Mucosa of gallbladder (tissue), 1 donor: ENCODE measurements around the gene PYCR2. TPM values are rescaled to one million over a fixed set of nuclear protein-coding genes. Genes with fewer than 3 reads are reported as not detected.
A peak's percentile ranks its signal among the peaks of the same experiment; 100 is the strongest.
"Not testable (repeated sequence)": the region's sequence is repeated elsewhere in the genome, so short reads cannot be mapped to it uniquely, and the experiment has no call there.

Experiments used
- DNase-seq: peaks from one replicate; pipeline ENCODE4 v3.0.0-alpha.2; 2020; ENCODE audit warnings: low spot score
- total RNA-seq: library from RNA; stranded (reverse); gene quantifications from one replicate; pipeline ENCODE4 v1.2.1, GENCODE V29; 2021
- donor health status: DM: no; HTN: no; CAD: no.

PYCR2 gene
- total RNA-seq, 1 donor from 2014 or later, result 71.8 TPM

DNA sequence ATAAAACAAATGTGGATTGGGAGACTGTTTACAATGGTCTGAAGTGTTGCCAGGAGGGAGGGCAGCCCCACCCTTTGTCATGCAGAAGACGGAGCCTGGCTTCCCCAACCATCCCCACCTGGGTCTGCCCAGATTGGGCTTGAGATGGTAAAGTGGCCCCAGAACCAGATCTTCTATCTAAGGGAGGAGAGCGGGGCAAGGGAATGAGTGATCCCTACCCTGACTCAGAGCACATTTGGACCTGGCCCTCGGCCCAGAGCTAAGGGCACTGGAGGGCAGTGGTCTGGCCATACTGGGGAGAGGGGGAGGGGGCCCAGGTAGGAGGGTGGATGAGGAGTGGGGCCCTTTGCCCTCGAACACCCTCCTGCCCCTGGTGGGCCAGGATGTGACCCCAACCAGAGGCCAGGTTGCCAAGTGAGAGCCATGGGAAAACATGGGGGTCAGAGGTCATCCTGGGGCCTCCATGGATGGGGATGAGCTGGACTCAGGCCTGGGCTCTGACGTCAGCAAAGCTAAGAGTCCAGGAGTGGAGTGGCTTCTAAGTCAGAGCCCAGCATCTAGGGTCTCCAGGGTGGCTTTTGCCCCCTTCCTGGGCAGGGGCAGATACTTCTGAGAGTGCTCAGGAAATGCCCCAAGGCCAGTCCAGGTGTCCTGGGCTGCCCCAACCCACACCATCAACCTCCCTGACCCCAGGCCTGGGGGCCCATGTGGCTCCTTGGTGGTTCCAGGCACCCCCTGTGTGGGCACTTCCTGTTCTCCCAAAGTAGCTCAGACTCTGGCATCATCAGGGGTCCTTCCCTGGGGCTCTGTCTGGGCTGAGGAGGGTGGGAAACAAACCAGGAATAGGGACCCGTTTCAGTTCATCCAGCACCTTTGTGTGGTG is 33.5 kb downstream of the PYCR2 start:
- no peak for DNase-seq

DNA sequence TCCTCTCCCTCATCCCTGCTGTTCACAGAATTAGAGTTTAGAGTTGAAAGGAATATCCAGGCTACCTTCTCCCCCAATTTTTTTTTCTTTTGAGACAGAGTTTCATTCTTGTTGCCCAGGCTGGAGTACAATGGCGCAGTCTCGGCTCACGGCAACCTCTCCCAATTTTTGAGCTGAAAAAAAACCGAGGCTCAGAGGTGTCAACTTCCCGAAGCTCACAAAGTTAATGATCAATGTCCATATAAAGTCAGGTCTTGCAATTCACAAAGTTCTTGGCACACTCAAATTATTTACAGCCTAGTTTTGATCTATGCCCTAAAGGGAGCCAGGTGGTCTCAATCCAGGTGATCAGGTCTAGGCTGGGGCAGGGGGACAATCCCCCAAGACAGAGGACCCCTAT is 34.3 kb downstream of the PYCR2 start:
- no peak for DNase-seq

- no peak for DNase-seq
Measured at GRCh38 chr1:225888898-225889601, 35.0 kb downstream of the PYCR2 start, which contains the start of gene LEFTY1. TSS of gene LEFTY1 (minus strand) at chr1:225889146. CDS start at chr1:225889066, 80 bp downstream.

GRCh38 chr1:225888289-225888897 is 35.7 kb downstream of the PYCR2 start:
- DNase-seq, result no peak

GRCh38 chr1:225887554-225888288 is 36.3 kb downstream of the PYCR2 start:
- DNase-seq, result not testable (repeated sequence)

- no peak for DNase-seq
Measured at GRCh38 chr1:225887030-225887314, 37.1 kb downstream of the PYCR2 start.

DNA sequence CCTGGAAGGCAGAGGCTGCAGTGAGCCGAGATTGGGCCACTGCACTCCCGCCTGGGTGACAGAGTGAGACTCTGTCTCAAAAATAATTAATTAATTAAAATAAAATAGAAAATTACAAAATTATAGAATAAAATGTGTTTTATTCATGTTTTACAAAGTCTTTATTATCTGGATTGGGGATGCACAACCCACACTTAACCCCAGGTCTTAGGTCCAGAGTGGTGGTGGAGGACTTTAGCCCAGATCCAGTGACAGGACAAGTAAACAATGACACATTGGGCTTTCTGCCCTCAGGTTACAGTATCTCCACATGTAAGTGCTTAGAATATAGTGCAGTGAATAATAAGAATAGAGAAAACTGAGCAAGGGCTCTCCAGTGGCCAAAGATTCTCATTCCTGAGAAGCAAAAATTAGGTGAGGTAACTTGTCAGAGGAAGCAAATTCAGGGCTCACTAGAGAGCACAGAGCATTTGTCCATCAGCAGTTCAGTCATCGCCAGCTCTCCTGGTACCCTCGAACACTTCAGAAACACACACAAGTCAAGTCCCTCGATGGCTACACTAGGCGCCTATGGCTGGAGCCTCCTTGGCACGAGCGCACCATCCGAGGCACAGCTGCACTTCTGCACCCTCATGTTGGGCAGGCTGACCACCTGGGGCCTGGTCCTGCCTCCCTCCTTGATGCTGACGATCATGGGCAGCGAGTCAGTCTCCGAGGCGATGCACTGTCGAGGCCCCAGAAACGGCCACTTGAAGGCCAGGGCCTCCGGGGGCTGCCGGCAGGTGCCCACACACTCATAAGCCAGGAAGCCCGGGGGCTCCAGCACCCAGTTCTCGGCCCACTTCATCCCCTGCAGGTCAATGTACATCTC is 37.7 kb downstream of the PYCR2 start:
- DNase-seq, result peak; percentile 48

GRCh38 chr1:225885336-225885735 is 38.7 kb downstream of the PYCR2 start:
- DNase-seq, result no peak

GRCh38 chr1:225883616-225884265 is 40.3 kb downstream of the PYCR2 start:
- no peak for DNase-seq

DNA sequence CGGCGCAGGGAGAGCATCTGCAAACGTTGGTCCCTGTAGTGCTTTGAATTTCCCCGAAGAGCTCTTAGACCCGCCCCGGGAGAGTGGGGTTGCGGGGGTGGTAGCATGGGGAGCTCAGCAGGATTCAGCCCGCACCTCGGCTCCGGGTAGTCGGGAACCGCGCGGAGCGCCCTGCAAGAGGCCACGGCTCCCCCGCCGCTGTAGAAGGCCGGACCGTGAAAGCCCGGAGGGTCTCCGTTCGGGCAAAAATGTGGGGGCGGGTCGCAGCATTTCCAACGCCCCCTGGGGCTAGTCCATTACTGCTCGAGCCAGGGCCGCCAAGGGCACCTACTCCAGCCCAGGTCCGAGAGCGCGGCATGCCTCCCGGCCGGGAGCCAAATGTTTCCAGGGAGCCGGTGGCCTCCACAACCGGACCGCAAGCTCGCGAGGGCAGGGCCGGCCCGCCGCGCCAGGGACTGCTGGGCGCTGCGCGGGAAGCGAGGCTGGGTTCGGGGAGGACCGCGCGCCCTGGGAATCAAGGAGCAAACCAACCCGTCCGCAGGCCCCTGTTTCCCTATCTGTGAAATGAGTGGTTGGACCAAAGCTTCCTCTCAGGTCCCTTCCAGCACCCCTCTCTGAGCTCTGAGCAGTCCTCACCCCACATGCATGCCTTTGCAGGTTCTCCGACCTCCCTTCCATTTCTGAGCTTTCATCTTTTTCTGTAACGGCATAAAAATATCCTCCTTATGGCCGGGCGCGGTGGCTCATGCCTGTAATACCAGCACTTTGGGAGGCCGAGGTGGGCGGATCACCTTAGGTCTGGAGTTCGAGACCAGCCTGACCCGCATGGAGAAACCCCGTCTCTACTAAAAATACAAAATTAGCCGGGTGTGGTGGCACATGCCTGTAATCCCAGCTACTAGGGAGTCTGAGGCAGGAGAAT is 41.1 kb downstream of the PYCR2 start:
- peak; percentile 38 for DNase-seq

GRCh38 chr1:225881959-225882693 is 41.9 kb downstream of the PYCR2 start, which contains the start of gene TMEM63A:
TSS of gene TMEM63A (minus strand) at chr1:225882380. CDS start at chr1:225877580, 4,800 bp downstream.
- DNase-seq, result peak; percentile 92

DNA sequence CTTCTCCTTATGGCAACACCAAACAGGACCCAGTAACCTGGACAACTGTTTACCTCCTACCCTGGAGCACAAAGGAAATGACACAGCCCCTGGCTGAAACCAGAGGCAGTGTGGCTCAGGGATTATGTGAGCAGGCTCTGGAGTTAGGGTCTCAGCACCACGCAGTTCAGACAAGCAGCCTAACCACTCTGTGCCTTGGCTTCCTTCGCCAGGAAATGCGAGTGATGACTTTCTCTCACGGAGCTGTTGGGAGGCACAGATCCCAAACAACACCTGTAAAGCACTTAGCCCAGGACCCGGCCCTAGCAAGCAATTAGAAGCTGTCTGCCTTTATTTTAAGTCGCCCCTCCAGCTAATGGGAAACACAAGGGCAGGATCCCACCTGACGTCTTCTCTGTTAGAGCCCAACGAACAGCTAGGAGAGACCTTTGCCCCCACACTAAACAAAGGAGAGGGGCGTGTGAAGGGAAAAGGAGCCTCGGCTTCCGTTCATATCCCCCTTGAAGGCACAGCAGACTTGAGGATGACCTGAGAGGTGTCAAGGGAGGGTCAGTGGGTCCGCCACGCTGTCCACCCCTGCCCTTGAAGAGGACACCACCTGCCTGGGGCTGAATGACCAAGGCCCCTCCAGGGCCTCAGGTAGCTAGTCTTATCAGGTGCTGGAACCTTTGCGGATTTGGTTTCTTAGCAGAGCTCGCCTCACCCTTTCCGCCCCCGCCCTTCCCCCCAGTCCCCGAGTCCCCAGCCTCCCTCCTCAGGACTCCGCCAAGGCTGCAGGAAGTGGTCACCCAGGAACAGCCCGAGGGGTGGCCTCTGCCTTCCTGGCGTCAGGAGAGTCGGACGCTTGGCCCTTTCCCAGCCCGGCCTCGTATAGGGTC is 42.7 kb downstream of the PYCR2 start:
- peak; percentile 44 for DNase-seq

- no peak for DNase-seq
Measured at GRCh38 chr1:225880636-225881035, 43.4 kb downstream of the PYCR2 start.

DNA sequence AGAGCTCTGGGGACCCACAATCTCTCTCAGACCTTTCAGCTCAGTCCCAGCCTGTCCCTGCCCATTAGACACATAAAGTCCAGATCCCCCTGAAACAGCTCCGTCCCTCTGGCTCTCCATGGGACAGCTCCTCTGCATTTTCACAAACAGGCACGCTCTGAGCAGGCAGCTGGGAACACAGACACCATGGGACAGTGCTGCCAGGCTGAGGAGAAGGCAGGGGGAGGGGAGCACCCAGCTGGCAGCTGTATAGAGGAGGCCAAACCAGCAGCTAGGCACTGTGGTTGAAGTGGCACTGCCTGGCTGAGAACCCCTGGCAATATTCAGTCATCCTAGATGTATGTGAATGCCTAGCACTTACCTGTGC is 43.8 kb downstream of the PYCR2 start:
- no peak for DNase-seq

- DNase-seq, result no peak
Measured at GRCh38 chr1:225879521-225880221, 44.4 kb downstream of the PYCR2 start.

GRCh38 chr1:225878282-225878681 is 45.8 kb downstream of the PYCR2 start:
- no peak for DNase-seq

GRCh38 chr1:225877580-225877979 is 46.5 kb downstream of the PYCR2 start:
- DNase-seq, result peak; percentile 72
